ENCODE data around the gene CYTH1. TPM values are rescaled to one million over a fixed set of nuclear protein-coding genes. Genes with fewer than 3 reads are reported as not detected.

Gene CYTH1
- polyA plus RNA-seq, 1 experiment = 12.8 TPM

DNA sequence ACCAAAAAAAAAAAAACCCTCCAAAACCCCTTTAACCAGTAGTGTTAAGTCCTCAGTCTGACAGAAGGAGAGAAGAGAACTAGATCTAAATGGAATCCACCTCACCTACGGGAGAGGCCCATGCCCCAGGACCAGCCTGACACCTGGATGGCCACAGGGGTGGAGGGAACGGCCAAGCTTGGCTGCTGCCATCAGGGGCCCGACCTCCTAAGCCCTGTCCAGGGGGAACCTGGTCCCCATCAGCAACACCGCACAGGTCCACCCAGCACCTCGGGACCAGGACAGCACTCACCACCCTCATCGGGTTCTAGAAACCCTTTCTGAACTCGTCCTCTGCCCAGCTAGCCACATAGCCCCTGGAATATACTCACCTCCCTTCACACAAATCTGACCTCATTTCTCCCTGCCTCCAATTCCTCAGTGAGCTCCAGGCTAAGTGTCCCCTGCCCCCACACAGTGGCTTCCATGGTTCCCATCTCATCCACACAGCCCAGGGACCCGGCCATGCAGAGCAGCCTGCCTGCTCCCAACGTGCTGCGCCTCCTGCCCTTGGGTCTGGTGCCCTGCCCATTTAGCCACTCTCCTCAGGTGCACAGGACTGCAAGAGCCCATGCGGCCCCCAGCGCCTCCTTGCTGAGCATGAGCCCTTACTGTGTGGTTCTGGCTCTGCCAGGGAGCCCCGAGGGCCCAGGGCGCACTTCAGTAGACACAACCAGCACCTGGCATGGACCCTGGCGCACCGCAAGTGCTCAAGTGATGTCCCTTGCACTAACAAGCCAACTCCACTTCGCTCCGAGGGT, 18.3 kb upstream of the CYTH1 start:
- no peaks in the 10 kb centered on the region for H3K27me3 ChIP-seq (ENCODE audit: control insufficient read depth, insufficient read depth, low read length)
- ChIA-PET POLR2A (no interaction called here), CTCF (interaction anchor here (1.0 to 2.3 kb wide), 5 partner anchors 11 to 303 kb away, joined by 3 to 11 read pairs (median 3); no protein-coding TSS in a partner anchor)
- TF ChIP-seq, protein P1, sequence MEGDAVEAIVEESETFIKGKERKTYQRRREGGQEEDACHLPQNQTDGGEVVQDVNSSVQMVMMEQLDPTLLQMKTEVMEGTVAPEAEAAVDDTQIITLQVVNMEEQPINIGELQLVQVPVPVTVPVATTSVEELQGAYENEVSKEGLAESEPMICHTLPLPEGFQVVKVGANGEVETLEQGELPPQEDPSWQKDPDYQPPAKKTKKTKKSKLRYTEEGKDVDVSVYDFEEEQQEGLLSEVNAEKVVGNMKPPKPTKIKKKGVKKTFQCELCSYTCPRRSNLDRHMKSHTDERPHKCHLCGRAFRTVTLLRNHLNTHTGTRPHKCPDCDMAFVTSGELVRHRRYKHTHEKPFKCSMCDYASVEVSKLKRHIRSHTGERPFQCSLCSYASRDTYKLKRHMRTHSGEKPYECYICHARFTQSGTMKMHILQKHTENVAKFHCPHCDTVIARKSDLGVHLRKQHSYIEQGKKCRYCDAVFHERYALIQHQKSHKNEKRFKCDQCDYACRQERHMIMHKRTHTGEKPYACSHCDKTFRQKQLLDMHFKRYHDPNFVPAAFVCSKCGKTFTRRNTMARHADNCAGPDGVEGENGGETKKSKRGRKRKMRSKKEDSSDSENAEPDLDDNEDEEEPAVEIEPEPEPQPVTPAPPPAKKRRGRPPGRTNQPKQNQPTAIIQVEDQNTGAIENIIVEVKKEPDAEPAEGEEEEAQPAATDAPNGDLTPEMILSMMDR (IDR thresholded peaks at IDR 0.05; ENCODE audit: insufficient read depth, low read depth, low read length) = no peak
- H3K36me3 ChIP-seq (ENCODE audit: control insufficient read depth, insufficient read depth, low read length) = peaks cover 47% of the 10 kb centered on the region
- no peak overlapping the region for H3K4me3 ChIP-seq (ENCODE audit: low read depth, low read length)
- DNase-seq (ENCODE audit: low read depth) = no peak

GRCh38 chr17:78798695-78799559, 16.9 kb upstream of the CYTH1 start:
- TF ChIP-seq, protein P1 (IDR thresholded peaks at IDR 0.05; ENCODE audit: insufficient read depth, low read depth, low read length) = peak; percentile 37
- POLR2A ChIA-PET = no interaction called here
- no peak for DNase-seq (ENCODE audit: low read depth)
- H3K4me3 ChIP-seq (ENCODE audit: low read depth, low read length) = no peak overlapping the region
- CTCF ChIA-PET = interaction anchor here (0.6 to 2.3 kb wide), 6 partner anchors 9 to 302 kb away, joined by 3 to 11 read pairs (median 3); no protein-coding TSS in a partner anchor
- peaks cover 53% of the 10 kb centered on the region for H3K36me3 ChIP-seq (ENCODE audit: control insufficient read depth, insufficient read depth, low read length)
- H3K27me3 ChIP-seq (ENCODE audit: control insufficient read depth, insufficient read depth, low read length) = no peaks in the 10 kb centered on the region

GRCh38 chr17:78797691-78798585, 15.9 kb upstream of the CYTH1 start:
- ChIA-PET CTCF (interaction anchor here (1.5 to 2.3 kb wide), 2 partner anchors 25 to 301 kb away, joined by 5 to 11 read pairs; no protein-coding TSS in a partner anchor), POLR2A (no interaction called here)
- no peak for DNase-seq (ENCODE audit: low read depth)
- Histone ChIP-seq H3K27me3 (ENCODE audit: control insufficient read depth, insufficient read depth, low read length) (no peaks in the 10 kb centered on the region), H3K36me3 (ENCODE audit: control insufficient read depth, insufficient read depth, low read length) (peaks cover 49% of the 10 kb centered on the region), H3K4me3 (ENCODE audit: low read depth, low read length) (no peak overlapping the region)
- TF ChIP-seq, protein P1 (IDR thresholded peaks at IDR 0.05; ENCODE audit: insufficient read depth, low read depth, low read length) = no peak

DNA sequence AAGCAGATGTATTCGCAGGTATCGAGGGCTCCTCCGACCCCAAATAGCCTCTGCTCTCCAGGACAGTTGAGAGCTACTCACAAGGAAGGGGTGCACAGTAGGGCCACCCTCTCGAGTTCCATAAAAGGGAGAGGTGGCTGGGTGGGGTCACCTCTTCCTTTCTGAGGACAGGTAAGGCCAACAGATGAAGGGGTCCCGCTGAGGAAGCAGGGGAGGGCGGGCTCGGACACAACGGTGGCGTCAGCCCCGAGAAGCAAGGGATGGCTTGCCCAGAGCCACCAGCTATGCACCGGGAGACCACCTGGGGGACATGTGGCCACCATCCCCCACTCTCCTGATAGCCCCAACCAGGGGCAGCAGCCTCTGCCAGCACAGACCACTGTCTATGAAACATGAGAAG, 15.1 kb upstream of the CYTH1 start:
- no peak for DNase-seq (ENCODE audit: low read depth)
- Histone ChIP-seq H3K4me3 (ENCODE audit: low read depth, low read length) (no peak overlapping the region), H3K36me3 (ENCODE audit: control insufficient read depth, insufficient read depth, low read length) (peaks cover 45% of the 10 kb centered on the region), H3K27me3 (ENCODE audit: control insufficient read depth, insufficient read depth, low read length) (no peaks in the 10 kb centered on the region)
- ChIA-PET POLR2A (no interaction called here), CTCF (interaction anchor here (1.5 kb wide), 1 partner anchor 26 kb away, joined by 5 read pairs; no protein-coding TSS in a partner anchor)
- TF ChIP-seq, protein P1 (IDR thresholded peaks at IDR 0.05; ENCODE audit: insufficient read depth, low read depth, low read length) = no peak
